SK-N-SH (cell line): ENCODE results near the gene CSNK1E. TPM values are rescaled to one million over a fixed set of nuclear protein-coding genes. Genes with fewer than 3 reads are reported as not detected.

Experiments used
- CTCF ChIA-PET: fragments of 300-600, 350-600 bp; formaldehyde crosslinking; extraction: SDS; loops from one replicate; lab custom pipeline; 2021; lab: Yijun Ruan, JAX
- POLR2A ChIA-PET: fragments of 350-600 bp; sonication (Branson Sonifier 250); formaldehyde crosslinking; extraction: SDS; loops from one replicate; lab custom pipeline; 2020; ENCODE audit warnings: antibody characterized with exemption, inconsistent platforms; lab: Yijun Ruan, JAX
- DNase-seq: peaks from one replicate; pipeline ENCODE4 v3.0.0; 2012
- H2AFZ ChIP-seq: fragments of 200-600 bp; sonication (generic); 2 replicates; pipeline ENCODE4 v1.8.1; 2016; ENCODE audit warnings: antibody characterized with exemption, mild to moderate bottlenecking, low read depth
- H3F3A ChIP-seq: fragments of 200-600 bp; sonication (generic); replicated peaks from 2 replicates; pipeline ENCODE3; 2016; ENCODE audit warnings: antibody characterized with exemption, mild to moderate bottlenecking; ENCODE audit not compliant: insufficient read depth
- H3K27ac ChIP-seq, 2 experiments: fragments of 200-500 bp in 1 of 2; fragments of 200-600 bp in 1 of 2; sonication (Bioruptor generic) in 1 of 2; sonication (generic), shearing (Covaris generic) in 1 of 2; 2 replicates each; pipeline versions ENCODE4 v1.5.1 to v1.6.1; 2014 to 2016; ENCODE audit warnings: low read depth in 2 of 2, inconsistent platforms in 1 of 2, low read length in 1 of 2, mild to moderate bottlenecking in 1 of 2, mixed read lengths in 1 of 2
- H3K27me3 ChIP-seq: fragments of 200-600 bp; sonication (generic), shearing (Covaris generic); 2 replicates; pipeline ENCODE4 v1.6.1; 2016; ENCODE audit warnings: mixed run types; ENCODE audit not compliant: insufficient read depth
- H3K36me3 ChIP-seq, 2 experiments: fragments of 200-500 bp in 1 of 2; fragments of 200-600 bp in 1 of 2; sonication (Bioruptor generic) in 1 of 2; sonication (generic) in 1 of 2; replicated peaks in 1 of 2; 2 replicates each; pipeline versions ENCODE3 to v1.5.1; 2014 to 2016; ENCODE audit warnings: low read length in 1 of 2, mild to moderate bottlenecking in 1 of 2; ENCODE audit not compliant: insufficient read depth in 2 of 2, control insufficient read depth in 1 of 2
- H3K4me1 ChIP-seq, 2 experiments: fragments of 200-500 bp in 1 of 2; fragments of 200-600 bp in 1 of 2; sonication (Bioruptor generic) in 1 of 2; sonication (generic), shearing (Covaris generic) in 1 of 2; 2 replicates each; pipeline versions ENCODE4 v1.5.1 to v1.6.1; 2014 to 2016; ENCODE audit warnings: low read depth in 1 of 2, low read length in 1 of 2, mixed run types in 1 of 2; ENCODE audit not compliant: insufficient read depth in 2 of 2, control insufficient read depth in 1 of 2
- H3K4me2 ChIP-seq: fragments of 200-600 bp; sonication (generic), shearing (Covaris generic); 2 replicates; pipeline ENCODE4 v1.6.1; 2017; ENCODE audit warnings: mixed run types
- H3K4me3 ChIP-seq, 2 experiments: fragments of 200-500 bp in 1 of 2; fragments of 200-600 bp in 1 of 2; sonication (Bioruptor generic) in 1 of 2; sonication (generic), shearing (Covaris generic) in 1 of 2; 2 replicates each; pipeline versions ENCODE4 v1.5.1 to v1.8.1; 2014 to 2016; ENCODE audit warnings: low read depth in 2 of 2, inconsistent platforms in 1 of 2, low read length in 1 of 2, mild to moderate bottlenecking in 1 of 2, mixed read lengths in 1 of 2, moderate library complexity in 1 of 2
- H3K79me2 ChIP-seq: fragments of 200-600 bp; sonication (generic); 2 replicates; pipeline ENCODE4 v1.8.1; 2017; ENCODE audit warnings: mild to moderate bottlenecking; ENCODE audit not compliant: insufficient read depth
- H3K9ac ChIP-seq: fragments of 200-600 bp; sonication (generic); 2 replicates; pipeline ENCODE4 v1.6.1; 2017; ENCODE audit warnings: mixed run types
- H3K9me2 ChIP-seq: fragments of 200-600 bp; sonication (generic); 2 replicates; pipeline ENCODE4 v1.6.1; 2017; ENCODE audit warnings: mixed run types
- H3K9me3 ChIP-seq: fragments of 200-600 bp; sonication (generic); 2 replicates; pipeline ENCODE4 v1.6.1; 2017; ENCODE audit warnings: mixed run types, mild to moderate bottlenecking, moderate library complexity
- H4K20me1 ChIP-seq: fragments of 200-600 bp; sonication (generic); 2 replicates; pipeline ENCODE4 v1.6.1; 2017; ENCODE audit warnings: mild to moderate bottlenecking, mixed run types; ENCODE audit not compliant: insufficient read depth
- CHD2 ChIP-seq: fragments of 150-350 bp; IDR thresholded peaks from 2 replicates; pipeline ENCODE4 v1.6.1; 2018; ENCODE audit warnings: low read length; ENCODE audit not compliant: partially characterized antibody
- CTCF ChIP-seq: fragments of 200-600 bp; sonication (generic); IDR thresholded peaks from 2 replicates; pipeline ENCODE4 v1.6.1; 2017; ENCODE audit warnings: antibody characterized with exemption, mild to moderate bottlenecking, moderate library complexity
- ELF1 ChIP-seq: IDR thresholded peaks from 2 replicates; pipeline ENCODE4 v1.4.0; 2012
- EP300 ChIP-seq, 2 experiments: IDR thresholded peaks; 2 replicates each; pipeline versions ENCODE4 v1.4.0 to v1.6.1; 2012; ENCODE audit warnings: borderline replicate concordance in 1 of 2, low read depth in 1 of 2, low read length in 1 of 2
- EZH2phosphoT487 ChIP-seq: fragments of 200-600 bp; sonication (generic); IDR thresholded peaks from 2 replicates; pipeline ENCODE4 v1.6.1; 2017; ENCODE audit warnings: low read depth, mixed run types, mild to moderate bottlenecking, antibody characterized with exemption, moderate library complexity, borderline replicate concordance
- FOXJ3 ChIP-seq: sonication (generic); formaldehyde crosslinking; IDR thresholded peaks from 2 replicates; pipeline ENCODE4 v1.5.1; 2020; ENCODE audit warnings: mild to moderate bottlenecking, missing genetic modification reagents
- GATA2 ChIP-seq: sonication (generic); formaldehyde crosslinking; IDR thresholded peaks from 2 replicates; pipeline ENCODE4 v1.5.0; 2020; ENCODE audit warnings: mild to moderate bottlenecking, missing genetic modification reagents
- MXI1 ChIP-seq: IDR thresholded peaks from 2 replicates; pipeline ENCODE4 v1.6.1; 2012; ENCODE audit warnings: mild to moderate bottlenecking, low read depth, low read length, improper control_type of control experiment
- NFIC ChIP-seq: IDR thresholded peaks from 2 replicates; pipeline ENCODE4 v1.4.0; 2012; ENCODE audit warnings: borderline replicate concordance
- POLR2AphosphoS5 ChIP-seq: IDR thresholded peaks from 2 replicates; pipeline ENCODE4 v1.6.1; 2012; ENCODE audit warnings: low read depth, low read length
- RAD21 ChIP-seq: IDR thresholded peaks from 2 replicates; pipeline ENCODE4 v1.6.1; 2012; ENCODE audit warnings: mild to moderate bottlenecking, low read length
- RCOR1 ChIP-seq: fragments of 150-350 bp; IDR thresholded peaks from 2 replicates; pipeline ENCODE4 v1.6.1; 2017; ENCODE audit warnings: antibody characterized with exemption, low read length
- RFX5 ChIP-seq: IDR thresholded peaks from 2 replicates; pipeline ENCODE4 v1.6.1; 2012; ENCODE audit warnings: mild to moderate bottlenecking, improper control_type of control experiment, low read length
- RXRA ChIP-seq: IDR thresholded peaks from 2 replicates; pipeline ENCODE4 v1.4.0; 2012; ENCODE audit warnings: low read depth, mild to moderate bottlenecking, borderline replicate concordance
- SMC3 ChIP-seq: IDR thresholded peaks from 2 replicates; pipeline ENCODE4 v1.6.1; 2012; ENCODE audit warnings: low read depth, low read length, improper control_type of control experiment
- TAF1 ChIP-seq: IDR thresholded peaks from 2 replicates; pipeline ENCODE4 v1.6.1; 2012; ENCODE audit warnings: low read depth, mild to moderate bottlenecking, low read length, moderate library complexity, borderline replicate concordance
- TCF12 ChIP-seq: IDR thresholded peaks from 2 replicates; pipeline ENCODE4 v1.4.0; 2012
- TEAD4 ChIP-seq: IDR thresholded peaks from 2 replicates; pipeline ENCODE4 v1.4.0; 2012; ENCODE audit warnings: mild to moderate bottlenecking, borderline replicate concordance; ENCODE audit not compliant: insufficient read depth
- USF2 ChIP-seq: fragments of 150-350 bp; IDR thresholded peaks from 2 replicates; pipeline ENCODE4 v1.6.1; 2017; ENCODE audit warnings: antibody characterized with exemption, low read length, low read depth, borderline replicate concordance
- YY1 ChIP-seq: IDR thresholded peaks from 2 replicates; pipeline ENCODE4 v1.4.0; 2012; ENCODE audit warnings: low read depth, mild to moderate bottlenecking
- WGBS: methylation state at CpG from one replicate; pipeline ENCODE4 v1.1.6; 2017; ENCODE audit warnings: low lambda C conversion rate; 5-methylcytosine and 5-hydroxymethylcytosine counted together
- polyA plus RNA-seq, 3 experiments: library from polyadenylated mRNA; depleted of rRNA; stranded (reverse); fragments of >200 nt; gene quantifications; 2 replicates each; pipeline ENCODE4 v1.2.3, GENCODE V29; 2012
- TF ChIP-seq, protein P1 (sequence below): IDR thresholded peaks from 2 replicates; pipeline ENCODE4 v1.4.0; 2012; ENCODE audit warnings: low read depth
- TF ChIP-seq, protein P2 (sequence below): IDR thresholded peaks from 2 replicates; pipeline ENCODE4 v1.6.1; 2012; ENCODE audit warnings: mild to moderate bottlenecking, low read depth, low read length, moderate library complexity

CSNK1E gene
- polyA plus RNA-seq, 1 of the 3 experiments (the other 2 are of a cell fraction): 130 TPM

DNA sequence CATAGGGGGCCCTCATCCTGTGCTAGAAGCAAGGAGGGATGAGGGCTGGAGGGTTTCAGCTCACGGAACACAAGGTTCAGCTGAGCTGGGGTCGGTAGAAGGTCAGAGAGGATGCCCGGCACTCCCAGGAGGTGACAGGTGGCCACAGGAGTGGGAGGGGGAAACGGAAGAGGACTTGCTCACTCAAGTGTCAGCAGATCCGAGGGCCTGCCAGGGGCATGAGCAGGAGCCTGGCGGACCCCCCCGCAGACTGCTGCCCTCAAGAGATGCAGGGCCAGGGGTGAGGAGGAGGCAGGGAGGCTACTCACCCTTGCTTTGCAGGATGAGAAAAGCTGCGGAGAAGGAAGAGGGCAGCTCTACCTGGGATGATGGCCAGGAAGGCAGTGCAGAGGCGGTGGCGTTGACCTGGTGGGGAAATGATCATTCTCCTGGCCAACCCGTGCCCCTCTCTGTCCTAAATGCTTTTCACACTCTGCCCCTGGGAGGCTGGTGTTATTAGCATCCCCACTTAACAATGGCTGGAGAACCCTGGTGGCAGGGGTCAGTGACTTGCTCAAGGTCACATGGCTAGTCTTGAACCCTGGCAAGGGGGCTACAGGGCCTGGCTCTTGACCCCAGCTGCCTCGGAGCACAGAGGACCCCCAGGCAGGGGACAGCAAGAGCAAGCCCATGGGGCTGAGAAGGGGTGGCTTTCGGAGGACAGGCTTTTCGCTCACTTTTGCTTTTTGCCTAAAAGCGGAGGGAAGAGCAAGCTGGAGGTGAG, 30.1 kb upstream of the CSNK1E start:
- no peaks in the 10 kb centered on the region for H3K79me2 ChIP-seq
- no peaks in the 10 kb centered on the region for H4K20me1 ChIP-seq
- no peaks in the 10 kb centered on the region for H3K9me2 ChIP-seq
- POLR2A ChIA-PET: no interaction called here
- TF ChIP-seq RXRA (no peak), EP300 (IDR thresholded peaks at IDR 0.05; ENCODE audit: borderline replicate concordance in 1 of 2, low read depth in 1 of 2, low read length in 1 of 2) (no peak), TAF1 (no peak), TCF12 (no peak), RFX5 (no peak), MXI1 (no peak), ELF1 (no peak), RCOR1 (no peak), FOXJ3 (CRISPR knock-in tag) (no peak), EZH2phosphoT487 (no peak), POLR2AphosphoS5 (no peak), YY1 (no peak)
- TF ChIP-seq, protein P1, sequence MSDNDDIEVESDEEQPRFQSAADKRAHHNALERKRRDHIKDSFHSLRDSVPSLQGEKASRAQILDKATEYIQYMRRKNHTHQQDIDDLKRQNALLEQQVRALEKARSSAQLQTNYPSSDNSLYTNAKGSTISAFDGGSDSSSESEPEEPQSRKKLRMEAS: no peak
- TF ChIP-seq, protein P2, sequence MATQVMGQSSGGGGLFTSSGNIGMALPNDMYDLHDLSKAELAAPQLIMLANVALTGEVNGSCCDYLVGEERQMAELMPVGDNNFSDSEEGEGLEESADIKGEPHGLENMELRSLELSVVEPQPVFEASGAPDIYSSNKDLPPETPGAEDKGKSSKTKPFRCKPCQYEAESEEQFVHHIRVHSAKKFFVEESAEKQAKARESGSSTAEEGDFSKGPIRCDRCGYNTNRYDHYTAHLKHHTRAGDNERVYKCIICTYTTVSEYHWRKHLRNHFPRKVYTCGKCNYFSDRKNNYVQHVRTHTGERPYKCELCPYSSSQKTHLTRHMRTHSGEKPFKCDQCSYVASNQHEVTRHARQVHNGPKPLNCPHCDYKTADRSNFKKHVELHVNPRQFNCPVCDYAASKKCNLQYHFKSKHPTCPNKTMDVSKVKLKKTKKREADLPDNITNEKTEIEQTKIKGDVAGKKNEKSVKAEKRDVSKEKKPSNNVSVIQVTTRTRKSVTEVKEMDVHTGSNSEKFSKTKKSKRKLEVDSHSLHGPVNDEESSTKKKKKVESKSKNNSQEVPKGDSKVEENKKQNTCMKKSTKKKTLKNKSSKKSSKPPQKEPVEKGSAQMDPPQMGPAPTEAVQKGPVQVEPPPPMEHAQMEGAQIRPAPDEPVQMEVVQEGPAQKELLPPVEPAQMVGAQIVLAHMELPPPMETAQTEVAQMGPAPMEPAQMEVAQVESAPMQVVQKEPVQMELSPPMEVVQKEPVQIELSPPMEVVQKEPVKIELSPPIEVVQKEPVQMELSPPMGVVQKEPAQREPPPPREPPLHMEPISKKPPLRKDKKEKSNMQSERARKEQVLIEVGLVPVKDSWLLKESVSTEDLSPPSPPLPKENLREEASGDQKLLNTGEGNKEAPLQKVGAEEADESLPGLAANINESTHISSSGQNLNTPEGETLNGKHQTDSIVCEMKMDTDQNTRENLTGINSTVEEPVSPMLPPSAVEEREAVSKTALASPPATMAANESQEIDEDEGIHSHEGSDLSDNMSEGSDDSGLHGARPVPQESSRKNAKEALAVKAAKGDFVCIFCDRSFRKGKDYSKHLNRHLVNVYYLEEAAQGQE: no peak
- no peaks in the 10 kb centered on the region for H3K36me3 ChIP-seq
- no peaks in the 10 kb centered on the region for H3F3A ChIP-seq
- H3K27ac ChIP-seq: no peak overlapping the region
- 82% methylated on average over 2 of the region's 15 CpGs for WGBS
- H3K4me3 ChIP-seq: no peak overlapping the region
- no peak overlapping the region for H3K9ac ChIP-seq
- no peaks in the 10 kb centered on the region for H3K27me3 ChIP-seq
- no peak for DNase-seq
- no peaks in the 10 kb centered on the region for H3K4me1 ChIP-seq
- no peak overlapping the region for H2AFZ ChIP-seq
- no peak overlapping the region for H3K4me2 ChIP-seq
- H3K9me3 ChIP-seq: no peaks in the 10 kb centered on the region
- CTCF ChIA-PET: interaction anchor here (1.6 kb wide), 1 partner anchor 225 kb away, joined by 4 read pairs; no protein-coding TSS in a partner anchor

DNA sequence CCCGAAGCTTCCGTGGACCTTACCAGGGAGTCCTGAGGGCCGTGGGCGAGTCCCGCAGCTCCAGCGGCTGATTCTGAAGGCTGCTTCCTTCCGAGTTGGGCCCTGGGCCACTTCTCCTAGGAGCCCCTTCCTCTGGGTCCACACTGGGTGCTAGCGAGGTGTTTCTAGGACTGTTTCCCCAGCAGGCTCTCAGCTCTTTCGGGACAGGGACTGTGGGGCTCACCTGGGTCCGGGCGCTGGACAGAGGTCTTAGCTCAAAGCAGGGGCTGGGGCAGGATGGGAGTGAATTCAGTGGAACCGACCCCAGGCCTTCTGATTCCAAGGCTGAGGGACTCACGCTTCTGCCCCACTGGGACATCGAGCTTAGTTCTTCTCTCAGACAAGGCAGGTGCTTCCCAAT, 29.3 kb upstream of the CSNK1E start:
- Histone ChIP-seq H4K20me1 (no peaks in the 10 kb centered on the region), H3K4me3 (no peak overlapping the region), H3K27me3 (no peaks in the 10 kb centered on the region), H3K79me2 (no peaks in the 10 kb centered on the region), H3K9ac (no peak overlapping the region), H3F3A (no peaks in the 10 kb centered on the region), H2AFZ (no peak overlapping the region), H3K4me2 (no peak overlapping the region), H3K9me3 (no peaks in the 10 kb centered on the region), H3K27ac (no peak overlapping the region), H3K4me1 (no peaks in the 10 kb centered on the region), H3K9me2 (no peaks in the 10 kb centered on the region), H3K36me3 (no peaks in the 10 kb centered on the region)
- WGBS: 81% methylated on average over 6 of the region's 14 CpGs
- POLR2A ChIA-PET: no interaction called here
- no peak for DNase-seq
- CTCF ChIA-PET: interaction anchor here (1.6 kb wide), 1 partner anchor 226 kb away, joined by 4 read pairs; no protein-coding TSS in a partner anchor
- TF ChIP-seq USF2 (no peak), RAD21 (no peak), NFIC (no peak), EP300 (IDR thresholded peaks at IDR 0.05; ENCODE audit: borderline replicate concordance in 1 of 2, low read depth in 1 of 2, low read length in 1 of 2) (no peak), RXRA (no peak), GATA2 (no peak), CHD2 (no peak), MXI1 (no peak), YY1 (no peak), CTCF (no peak), SMC3 (no peak), RFX5 (no peak), TEAD4 (no peak)
